ENCODE data around the gene RECK. TPM values are rescaled to one million over a fixed set of nuclear protein-coding genes. Genes with fewer than 3 reads are reported as not detected.
A peak's percentile ranks its signal among the peaks of the same experiment; 100 is the strongest.

Gene RECK
- total RNA-seq, 5 donors from 2014 or later (not counting 1 experiment from before 2014, with no cell fraction given), result 8.9 to 11.4 (median 9.9) TPM

GRCh38 chr9:36143245-36143641 is 106.5 kb downstream of the RECK start:
- Mint-ChIP-seq H3K9me3 (peaks cover 6 to 13% (median 11%) of the 10 kb centered on the region in 3 donors), H3K27me3 (no peaks in the 10 kb centered on the region), H3K36me3 (peaks cover 19% of the 10 kb centered on the region), H3K4me3 (peak overlapping the region; percentile 75 to 88 (median 87)), H3K27ac (peak overlapping the region; percentile 99), H3K4me1 (peaks cover 96 to 98% (median 97%) of the 10 kb centered on the region in 3 donors)
- Histone ChIP-seq H3K27me3 (replicated peaks in 1 of 2; ENCODE audit: control insufficient read depth in 2 of 2, extremely low read depth in 1 of 2, insufficient read depth in 2 of 2, low read length in 1 of 2) (no peaks in the 10 kb centered on the region), H3K4me1 (ENCODE audit: control insufficient read depth in 1 of 2, extremely low read depth in 1 of 2, insufficient read depth in 2 of 2, low read length in 2 of 2) (peaks cover 59 to 98% of the 10 kb centered on the region in 2 experiments), H3K36me3 (ENCODE audit: control insufficient read depth in 2 of 2, extremely low read depth in 1 of 2, insufficient read depth in 1 of 2, low read length in 1 of 2) (no peaks in the 10 kb centered on the region), H3K4me3 (ENCODE audit: control insufficient read depth in 1 of 2, extremely low read depth in 1 of 2, low read length in 1 of 2) (peak overlapping the region; percentile 32 to 57), H3K9me3 (no peaks in the 10 kb centered on the region), H3K27ac (ENCODE audit: low read length) (peak overlapping the region; percentile 91)
- no peak for DNase-seq
- 73% methylated on average over 5 of the region's 13 CpGs for WGBS (ENCODE audit: insufficient coverage)
- ATAC-seq (replicated peaks in 1 of 4), result no peak
- ChIA-PET POLR2A (interaction anchor here in 1 of 2 donors (0.7 kb wide), 1 partner anchor 13 kb away, joined by 3 read pairs; no protein-coding TSS in a partner anchor), CTCF (interaction anchor here in 1 of 2 donors (1.2 to 1.6 kb wide), 4 partner anchors 39 to 47 kb away, joined by 3 to 5 read pairs (median 4); partner anchors contain the start of gene CLTA)

GRCh38 chr9:36144309-36145232 is 107.9 kb downstream of the RECK start:
- H3K27ac ChIP-seq (ENCODE audit: low read length), result peak overlapping the region; percentile 91
- peak overlapping the region; percentile 99 for H3K27ac Mint-ChIP-seq
- H3K9me3 Mint-ChIP-seq, result peaks cover 6 to 13% (median 11%) of the 10 kb centered on the region in 3 donors
- H3K4me3 Mint-ChIP-seq, result peak overlapping the region; percentile 75 to 88 (median 87)
- ATAC-seq (replicated peaks in 1 of 4) (peak; percentile 44 to 73 (median 62)), DNase-seq (peak in 6 of 35 experiments; percentile 16 to 50 (median 28))
- no peaks in the 10 kb centered on the region for H3K9me3 ChIP-seq
- ChIA-PET POLR2A (interaction anchor here (0.5 to 0.7 kb wide), 2 partner anchors 39 to 107 kb away, joined by 4 to 7 read pairs; no protein-coding TSS in a partner anchor), CTCF (interaction anchor here (0.8 to 1.7 kb wide), 6 partner anchors 37 to 46 kb away, joined by 3 to 5 read pairs (median 4); partner anchors contain the start of gene CLTA (in 1 of the 2))
- H3K36me3 ChIP-seq (ENCODE audit: control insufficient read depth in 2 of 2, extremely low read depth in 1 of 2, insufficient read depth in 1 of 2, low read length in 1 of 2), result no peaks in the 10 kb centered on the region
- H3K27me3 Mint-ChIP-seq, result no peaks in the 10 kb centered on the region
- 22% methylated on average over 9 of the region's 12 CpGs for WGBS (ENCODE audit: insufficient coverage)
- H3K36me3 Mint-ChIP-seq, result peaks cover 19% of the 10 kb centered on the region
- peak overlapping the region; percentile 57 to 70 for H3K4me3 ChIP-seq (ENCODE audit: control insufficient read depth in 1 of 2, extremely low read depth in 1 of 2, low read length in 1 of 2)
- H3K4me1 ChIP-seq (ENCODE audit: control insufficient read depth in 1 of 2, extremely low read depth in 1 of 2, insufficient read depth in 2 of 2, low read length in 2 of 2), result peaks cover 61 to 98% of the 10 kb centered on the region in 2 experiments
- peaks cover 82 to 96% (median 94%) of the 10 kb centered on the region in 3 donors for H3K4me1 Mint-ChIP-seq
- no peaks in the 10 kb centered on the region for H3K27me3 ChIP-seq (replicated peaks in 1 of 2; ENCODE audit: control insufficient read depth in 2 of 2, extremely low read depth in 1 of 2, insufficient read depth in 2 of 2, low read length in 1 of 2)

GRCh38 chr9:36145970-36146369 is 109.3 kb downstream of the RECK start:
- POLR2A ChIA-PET, result no interaction called here
- Mint-ChIP-seq H3K4me3 (peak overlapping the region in 2 of 3 donors; percentile 13 to 88), H3K4me1 (peaks cover 80 to 96% (median 94%) of the 10 kb centered on the region in 3 donors), H3K27me3 (no peaks in the 10 kb centered on the region), H3K36me3 (peaks cover 20% of the 10 kb centered on the region), H3K27ac (peak overlapping the region; percentile 99), H3K9me3 (peaks cover 6 to 13% (median 11%) of the 10 kb centered on the region in 3 donors)
- Histone ChIP-seq H3K36me3 (ENCODE audit: control insufficient read depth in 2 of 2, extremely low read depth in 1 of 2, insufficient read depth in 1 of 2, low read length in 1 of 2) (no peaks in the 10 kb centered on the region), H3K4me1 (ENCODE audit: control insufficient read depth in 1 of 2, extremely low read depth in 1 of 2, insufficient read depth in 2 of 2, low read length in 2 of 2) (peaks cover 49 to 98% of the 10 kb centered on the region in 2 experiments), H3K9me3 (no peaks in the 10 kb centered on the region), H3K27me3 (replicated peaks in 1 of 2; ENCODE audit: control insufficient read depth in 2 of 2, extremely low read depth in 1 of 2, insufficient read depth in 2 of 2, low read length in 1 of 2) (no peaks in the 10 kb centered on the region), H3K27ac (ENCODE audit: low read length) (peak overlapping the region; percentile 91), H3K4me3 (ENCODE audit: control insufficient read depth in 1 of 2, extremely low read depth in 1 of 2, low read length in 1 of 2) (no peak overlapping the region)
- DNase-seq, result no peak
- 100% methylated on average over 2 of the region's 4 CpGs for WGBS (ENCODE audit: insufficient coverage)
- CTCF ChIA-PET, result no interaction called here
- ATAC-seq (replicated peaks in 1 of 4), result no peak

GRCh38 chr9:36146651-36147050 is 109.9 kb downstream of the RECK start:
- no peak for DNase-seq
- ATAC-seq (replicated peaks in 1 of 4), result no peak
- H3K4me3 Mint-ChIP-seq, result peak overlapping the region in 1 of 3 donors; percentile 88
- peaks cover 50 to 98% of the 10 kb centered on the region in 2 experiments for H3K4me1 ChIP-seq (ENCODE audit: control insufficient read depth in 1 of 2, extremely low read depth in 1 of 2, insufficient read depth in 2 of 2, low read length in 2 of 2)
- peaks cover 21% of the 10 kb centered on the region for H3K36me3 Mint-ChIP-seq
- H3K36me3 ChIP-seq (ENCODE audit: control insufficient read depth in 2 of 2, extremely low read depth in 1 of 2, insufficient read depth in 1 of 2, low read length in 1 of 2), result no peaks in the 10 kb centered on the region
- ChIA-PET CTCF (interaction anchor here in 1 of 2 donors (1.6 kb wide), 1 partner anchor 44 kb away, joined by 3 read pairs; the partner anchor contains the start of gene CLTA), POLR2A (no interaction called here)
- H3K9me3 Mint-ChIP-seq, result peaks cover 6 to 13% (median 11%) of the 10 kb centered on the region in 3 donors
- H3K27me3 Mint-ChIP-seq, result no peaks in the 10 kb centered on the region
- H3K27me3 ChIP-seq (replicated peaks in 1 of 2; ENCODE audit: control insufficient read depth in 2 of 2, extremely low read depth in 1 of 2, insufficient read depth in 2 of 2, low read length in 1 of 2), result no peaks in the 10 kb centered on the region
- H3K4me1 Mint-ChIP-seq, result peaks cover 80 to 96% (median 94%) of the 10 kb centered on the region in 3 donors
- 98% methylated on average over 9 of the region's 10 CpGs for WGBS (ENCODE audit: insufficient coverage)
- peak overlapping the region; percentile 99 for H3K27ac Mint-ChIP-seq
- no peak overlapping the region for H3K4me3 ChIP-seq (ENCODE audit: control insufficient read depth in 1 of 2, extremely low read depth in 1 of 2, low read length in 1 of 2)
- H3K9me3 ChIP-seq, result no peaks in the 10 kb centered on the region
- no peak overlapping the region for H3K27ac ChIP-seq (ENCODE audit: low read length)

- ATAC-seq (replicated peaks in 1 of 4), result no peak
- H3K4me1 Mint-ChIP-seq, result peaks cover 77 to 95% (median 92%) of the 10 kb centered on the region in 3 donors
- Histone ChIP-seq H3K27ac (ENCODE audit: low read length) (peak overlapping the region; percentile 27), H3K9me3 (no peaks in the 10 kb centered on the region), H3K36me3 (ENCODE audit: control insufficient read depth in 2 of 2, extremely low read depth in 1 of 2, insufficient read depth in 1 of 2, low read length in 1 of 2) (no peaks in the 10 kb centered on the region), H3K4me1 (ENCODE audit: control insufficient read depth in 1 of 2, extremely low read depth in 1 of 2, insufficient read depth in 2 of 2, low read length in 2 of 2) (peaks cover 46 to 98% of the 10 kb centered on the region in 2 experiments), H3K27me3 (replicated peaks in 1 of 2; ENCODE audit: control insufficient read depth in 2 of 2, extremely low read depth in 1 of 2, insufficient read depth in 2 of 2, low read length in 1 of 2) (no peaks in the 10 kb centered on the region), H3K4me3 (ENCODE audit: control insufficient read depth in 1 of 2, extremely low read depth in 1 of 2, low read length in 1 of 2) (no peak overlapping the region)
- no peak for DNase-seq
- 87% methylated on average over 14 of the region's 14 CpGs for WGBS (ENCODE audit: insufficient coverage)
- H3K4me3 Mint-ChIP-seq, result peak overlapping the region in 1 of 3 donors; percentile 19
- peaks cover 6 to 13% (median 11%) of the 10 kb centered on the region in 3 donors for H3K9me3 Mint-ChIP-seq
- H3K27ac Mint-ChIP-seq, result peak overlapping the region; percentile 90 to 99
- ChIA-PET CTCF (interaction anchor here (0.5 to 1.6 kb wide), 3 partner anchors 43 to 610 kb away, joined by 3 to 7 read pairs (median 7); partner anchors contain the start of gene CLTA (in 1 of the 2)), POLR2A (interaction anchor here in 1 of 2 donors (0.5 kb wide), 1 partner anchor 205 kb away, joined by 5 read pairs; no protein-coding TSS in a partner anchor)
- H3K27me3 Mint-ChIP-seq, result no peaks in the 10 kb centered on the region
- H3K36me3 Mint-ChIP-seq, result peaks cover 21% of the 10 kb centered on the region
Observed at GRCh38 chr9:36147441-36148175, 110.9 kb downstream of the RECK start.

Measured in T-cell (primary cell).